GM19328 (cell line): ENCODE results near the gene ZNF568.

ENCODE experiments used
- ATAC-seq: cut with Tn5 transposase; IDR thresholded peaks from one replicate; pipeline ENCODE4 v1.9.1; 2021; ENCODE audit warnings: mild to moderate bottlenecking, moderate library complexity; ENCODE audit not compliant: unreplicated experiment

ZNF568 gene

DNA sequence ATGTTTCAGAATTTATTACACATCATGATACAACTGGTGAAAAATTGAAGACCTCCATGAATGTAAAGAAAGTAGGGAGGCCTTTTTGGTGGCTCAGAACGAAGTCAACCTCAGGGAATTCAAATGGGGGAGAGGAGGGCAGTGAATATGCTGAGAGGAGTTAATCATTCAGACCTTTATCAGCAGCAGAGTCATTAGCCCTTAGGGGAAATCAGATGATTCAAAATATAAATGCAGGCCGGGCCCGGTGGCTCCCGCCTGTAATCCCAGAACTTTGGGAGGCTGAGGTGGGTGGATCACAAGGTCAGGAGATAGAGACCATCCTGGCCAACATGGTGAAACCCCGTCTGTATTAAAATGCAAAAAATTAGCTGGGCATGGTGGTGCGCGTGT lies 81.7 kb downstream of the ZNF568 start:
- no peak for ATAC-seq

- ATAC-seq = no peak
Measured at GRCh38 chr19:36999313-36999712, 83.2 kb downstream of the ZNF568 start.

GRCh38 chr19:37007587-37008220 lies 91.6 kb downstream of the ZNF568 start:
- ATAC-seq = no peak

GRCh38 chr19:37009871-37010270 lies 93.7 kb downstream of the ZNF568 start:
- ATAC-seq = no peak

- no peak for ATAC-seq
Measured at GRCh38 chr19:37012093-37012745, 96.1 kb downstream of the ZNF568 start.

DNA sequence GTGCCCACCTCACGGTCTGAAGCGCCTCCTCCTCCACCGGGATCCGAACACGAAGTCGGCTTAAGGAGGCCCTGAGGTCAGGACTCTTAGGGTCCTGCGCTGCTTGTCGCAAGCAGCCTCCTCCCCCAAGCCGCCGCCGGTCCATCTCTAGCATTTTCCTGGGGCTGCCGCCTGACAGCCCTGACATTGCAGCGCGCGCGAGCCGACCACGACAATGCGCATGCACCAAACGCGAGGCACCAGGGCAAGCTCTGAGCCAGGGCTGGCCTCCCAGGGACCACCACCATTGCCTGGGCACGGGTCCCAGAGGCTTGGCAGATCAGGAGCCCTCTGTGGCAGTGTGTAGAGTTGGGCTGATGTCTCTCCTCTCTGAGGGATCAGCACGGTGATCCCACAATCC lies 98.3 kb downstream of the ZNF568 start:
- ATAC-seq = no peak

- ATAC-seq = no peak
Measured at GRCh38 chr19:37045140-37045539, 129.0 kb downstream of the ZNF568 start.
